Neural crest cell (in vitro differentiated cells): Measurements from ENCODE around the gene MUC5B. TPM values are rescaled to one million over a fixed set of nuclear protein-coding genes. Genes with fewer than 3 reads are reported as not detected.

ENCODE experiments used
- DNase-seq: peaks from one replicate; pipeline ENCODE4 v3.0.0; 2021; ENCODE audit warnings: low read depth, mixed read lengths, low spot score
- H3K27ac Mint-ChIP-seq: one replicate; pipeline ENCODE4 v1.8.0; 2021; ENCODE audit warnings: mild to moderate bottlenecking, mixed read lengths; ENCODE audit not compliant: unreplicated experiment
- H3K27me3 Mint-ChIP-seq: 2 replicates; pipeline ENCODE4 v1.8.0; 2021; ENCODE audit warnings: low read depth, mild to moderate bottlenecking, mixed read lengths
- H3K36me3 Mint-ChIP-seq: 2 replicates; pipeline ENCODE4 v1.8.0; 2021; ENCODE audit warnings: low read depth, mild to moderate bottlenecking, mixed read lengths
- H3K4me1 Mint-ChIP-seq: 2 replicates; pipeline ENCODE4 v1.8.0; 2021; ENCODE audit warnings: mixed read lengths
- H3K4me3 Mint-ChIP-seq: one replicate; pipeline ENCODE4 v1.8.0; 2021; ENCODE audit warnings: mild to moderate bottlenecking, mixed read lengths
- H3K9me3 Mint-ChIP-seq: 2 replicates; pipeline ENCODE4 v1.8.0; 2021; ENCODE audit warnings: mixed read lengths
- CTCF ChIP-seq: fragments of 200-600 bp; sonication (generic); conservative IDR thresholded peaks from 2 replicates; pipeline ENCODE4 v1.5.0; 2021; ENCODE audit warnings: antibody characterized with exemption, mild to moderate bottlenecking
- total RNA-seq: library from RNA; stranded (reverse); gene quantifications from 2 replicates; pipeline ENCODE4 v1.2.1, GENCODE V29; 2021

Gene MUC5B
- total RNA-seq, 1 donor from 2014 or later: 0.42 TPM

- no peak for DNase-seq
- H3K4me1 Mint-ChIP-seq: no peaks in the 10 kb centered on the region
Measured at GRCh38 chr11:1199241-1199750, 23.6 kb upstream of the MUC5B start.

GRCh38 chr11:1199751-1200610 is 22.9 kb upstream of the MUC5B start:
- Mint-ChIP-seq H3K27ac (no peak overlapping the region), H3K9me3 (no peaks in the 10 kb centered on the region), H3K4me3 (no peak overlapping the region), H3K36me3 (no peaks in the 10 kb centered on the region), H3K27me3 (no peaks in the 10 kb centered on the region), H3K4me1 (no peaks in the 10 kb centered on the region)
- no peak for TF ChIP-seq CTCF
- DNase-seq: no peak

More at GRCh38 chr11:1199241-1199750, 23.6 kb upstream of the MUC5B start:
- Mint-ChIP-seq H3K36me3 (no peaks in the 10 kb centered on the region), H3K4me3 (no peak overlapping the region), H3K27me3 (no peaks in the 10 kb centered on the region), H3K9me3 (no peaks in the 10 kb centered on the region), H3K27ac (no peak overlapping the region)
- no peak for TF ChIP-seq CTCF

GRCh38 chr11:1200611-1201191 is 22.2 kb upstream of the MUC5B start:
- Mint-ChIP-seq H3K36me3 (no peaks in the 10 kb centered on the region), H3K9me3 (no peaks in the 10 kb centered on the region), H3K4me1 (no peaks in the 10 kb centered on the region), H3K27ac (no peak overlapping the region), H3K4me3 (no peak overlapping the region), H3K27me3 (no peaks in the 10 kb centered on the region)
- TF ChIP-seq CTCF: no peak
- no peak for DNase-seq

GRCh38 chr11:1201395-1202153 is 21.3 kb upstream of the MUC5B start:
- no peak overlapping the region for H3K27ac Mint-ChIP-seq
- H3K36me3 Mint-ChIP-seq: no peaks in the 10 kb centered on the region
- H3K9me3 Mint-ChIP-seq: no peaks in the 10 kb centered on the region
- no peak for DNase-seq
- no peaks in the 10 kb centered on the region for H3K4me1 Mint-ChIP-seq
- no peak overlapping the region for H3K4me3 Mint-ChIP-seq
- no peaks in the 10 kb centered on the region for H3K27me3 Mint-ChIP-seq
- TF ChIP-seq CTCF: no peak

GRCh38 chr11:1202154-1202775 is 20.6 kb upstream of the MUC5B start:
- Mint-ChIP-seq H3K27ac (no peak overlapping the region), H3K4me1 (no peaks in the 10 kb centered on the region), H3K27me3 (no peaks in the 10 kb centered on the region), H3K9me3 (no peaks in the 10 kb centered on the region), H3K36me3 (no peaks in the 10 kb centered on the region), H3K4me3 (no peak overlapping the region)
- no peak for TF ChIP-seq CTCF
- no peak for DNase-seq
